Activated CD8-positive, alpha-beta memory T cell treated with anti-CD3 and anti-CD28 coated beads for 48 hours (primary cell): ENCODE results near the gene PELI2.

Experiments used
- DNase-seq, 3 experiments: peaks; one replicate each; pipeline ENCODE4 v3.0.0-alpha.2; 2020; ENCODE audit warnings: low read depth in 2 of 3, low spot score in 2 of 3

The PELI2 gene

GRCh38 chr14:56199095-56199981 is 81.1 kb downstream of the PELI2 start:
- no peak for DNase-seq

DNA sequence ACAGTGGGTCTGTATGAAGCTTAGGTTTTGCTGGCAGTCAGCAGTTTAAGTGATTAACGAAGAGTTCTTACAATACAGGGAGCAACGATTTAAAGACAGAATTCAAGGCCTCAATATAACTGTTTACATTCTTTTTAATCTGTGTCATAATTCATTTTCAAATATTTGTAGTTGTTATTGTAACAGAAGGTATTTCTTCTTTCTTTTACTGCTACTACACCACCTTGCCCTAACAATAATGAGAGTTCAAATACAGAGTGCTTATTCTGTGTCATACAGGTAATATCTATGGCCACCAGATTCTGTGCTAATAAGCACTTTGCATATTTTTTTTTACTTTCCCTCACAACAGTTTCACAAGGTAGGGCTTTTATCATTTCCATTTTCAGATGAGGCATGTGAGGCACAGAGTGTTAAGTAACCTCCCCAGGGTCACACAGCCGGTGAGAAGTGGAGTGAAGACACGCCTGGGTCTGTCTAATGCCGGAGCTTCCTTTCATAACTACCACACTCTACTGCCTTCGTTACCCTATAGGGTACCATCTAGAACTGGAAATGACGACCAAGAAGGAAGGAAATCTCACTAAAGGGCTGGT is 81.9 kb downstream of the PELI2 start:
- no peak for DNase-seq

GRCh38 chr14:56202256-56202655 is 84.0 kb downstream of the PELI2 start:
- no peak for DNase-seq

DNA sequence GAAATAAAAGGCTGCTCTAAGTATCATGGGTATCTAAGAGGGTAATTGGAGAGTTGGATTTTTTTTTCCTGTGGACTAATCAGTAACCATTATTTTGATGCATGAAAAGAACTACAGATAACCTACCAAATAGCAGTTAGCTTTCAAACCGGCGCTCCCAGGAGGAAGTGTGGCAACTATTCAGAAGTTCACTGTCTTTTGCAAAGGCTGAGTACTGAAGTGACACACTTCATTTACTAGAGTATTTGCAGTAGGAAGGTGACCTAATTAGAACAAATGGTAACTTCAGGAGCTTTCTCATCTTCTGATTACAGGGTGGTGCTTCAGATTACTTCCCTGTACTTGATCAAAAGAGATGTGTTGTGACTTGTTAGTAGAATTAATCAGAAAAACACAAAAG is 87.7 kb downstream of the PELI2 start:
- DNase-seq = no peak

GRCh38 chr14:56206596-56206995 is 88.4 kb downstream of the PELI2 start:
- no peak for DNase-seq

- DNase-seq = no peak
Observed at GRCh38 chr14:56207626-56208292, 89.5 kb downstream of the PELI2 start.

DNA sequence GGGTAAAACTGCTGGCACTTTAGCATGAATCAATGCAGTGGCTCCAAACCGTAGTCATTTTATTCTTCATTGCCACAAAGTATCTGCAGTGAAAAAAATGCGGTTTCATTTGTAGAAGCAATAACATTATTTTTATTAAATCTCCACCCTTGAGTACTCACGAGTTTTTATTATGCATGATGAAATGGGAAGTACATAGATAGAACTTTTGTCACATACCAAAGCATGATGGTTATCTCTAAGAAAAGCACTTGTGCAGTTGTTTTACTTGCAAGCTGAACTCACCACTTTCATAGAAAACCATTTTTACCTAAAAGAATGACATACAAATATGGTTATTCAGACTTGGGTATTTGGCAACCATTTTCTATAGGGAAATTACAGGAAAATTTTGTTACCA is 90.3 kb downstream of the PELI2 start:
- no peak for DNase-seq

GRCh38 chr14:56210571-56210970 is 92.4 kb downstream of the PELI2 start:
- DNase-seq = no peak

DNA sequence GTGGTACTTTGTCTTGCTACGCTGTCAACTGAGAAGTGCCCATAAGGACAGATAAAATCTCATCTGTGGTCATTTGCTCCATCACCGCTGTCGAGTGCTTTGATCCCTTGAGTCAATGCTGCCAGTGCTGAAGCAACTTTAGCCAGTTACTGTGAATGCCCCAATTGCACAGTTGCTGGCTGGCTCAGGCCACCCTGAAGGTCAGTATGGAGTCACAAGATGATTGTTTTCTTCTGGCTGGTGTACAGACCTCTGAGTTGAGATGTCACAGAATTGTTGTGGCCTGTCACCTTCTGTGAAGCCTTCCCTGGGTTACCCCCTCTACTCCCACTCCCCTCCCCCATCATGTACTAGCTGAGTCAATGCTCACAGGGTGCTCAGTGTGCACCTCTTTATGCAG is 92.9 kb downstream of the PELI2 start:
- no peak for DNase-seq

GRCh38 chr14:56211844-56212243 is 93.6 kb downstream of the PELI2 start:
- DNase-seq = no peak

- no peak for DNase-seq
Observed at GRCh38 chr14:56212521-56212920, 94.3 kb downstream of the PELI2 start.

GRCh38 chr14:56213306-56213705 is 95.1 kb downstream of the PELI2 start:
- DNase-seq = no peak

DNA sequence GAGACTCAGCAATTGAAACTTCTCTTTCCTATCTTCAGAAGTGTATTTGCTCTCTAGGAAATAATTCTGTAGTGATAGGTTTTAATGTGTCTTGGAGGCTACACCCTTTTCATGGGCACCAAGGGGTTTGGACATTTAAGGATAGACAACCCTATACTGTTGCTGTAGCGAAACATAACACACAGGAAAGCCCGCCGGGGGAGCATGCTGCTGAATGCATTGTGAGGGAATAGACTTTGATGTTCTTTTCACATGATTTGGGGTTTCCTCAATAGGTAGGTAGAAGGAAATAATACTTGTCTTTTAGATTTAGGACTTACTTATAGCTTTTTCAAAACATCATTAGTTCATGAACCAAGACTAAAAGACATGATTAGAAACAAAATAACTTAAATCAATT is 97.0 kb downstream of the PELI2 start:
- DNase-seq = no peak

DNA sequence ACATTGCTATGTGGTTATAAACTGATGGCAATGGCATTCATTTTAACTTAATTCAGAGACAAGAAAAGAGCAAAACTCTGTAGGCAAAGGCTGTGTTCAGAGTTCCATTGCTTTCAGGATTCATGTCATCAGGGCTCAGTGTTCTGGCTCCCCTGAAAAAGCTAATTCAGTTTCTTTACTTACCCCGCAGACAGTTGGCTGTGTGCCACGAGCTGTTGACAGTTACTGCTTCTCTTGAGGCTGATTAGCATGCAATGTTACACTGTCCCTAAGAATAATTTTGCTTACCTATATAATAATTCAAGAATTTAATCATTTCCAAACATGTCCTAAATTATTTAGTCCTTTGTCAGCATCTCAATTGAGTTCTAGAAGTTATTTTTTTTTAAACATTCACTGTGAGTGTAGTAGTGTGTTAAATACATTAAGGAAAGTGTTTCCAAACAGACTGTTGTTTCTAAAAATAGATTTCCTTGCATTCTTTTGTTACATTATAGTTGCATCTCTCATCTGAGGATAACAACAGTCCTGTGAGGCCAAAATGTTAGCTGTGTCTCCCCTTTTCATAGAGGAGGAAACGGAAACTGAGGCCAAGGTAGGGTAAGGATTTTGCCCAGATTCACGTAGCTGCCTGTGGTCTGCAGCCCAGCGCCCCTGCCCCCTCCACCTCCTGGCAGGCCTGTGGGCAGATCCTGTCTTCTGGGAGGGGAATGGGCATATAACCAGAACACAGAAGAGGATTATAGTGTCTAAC is 98.6 kb downstream of the PELI2 start:
- no peak for DNase-seq

DNA sequence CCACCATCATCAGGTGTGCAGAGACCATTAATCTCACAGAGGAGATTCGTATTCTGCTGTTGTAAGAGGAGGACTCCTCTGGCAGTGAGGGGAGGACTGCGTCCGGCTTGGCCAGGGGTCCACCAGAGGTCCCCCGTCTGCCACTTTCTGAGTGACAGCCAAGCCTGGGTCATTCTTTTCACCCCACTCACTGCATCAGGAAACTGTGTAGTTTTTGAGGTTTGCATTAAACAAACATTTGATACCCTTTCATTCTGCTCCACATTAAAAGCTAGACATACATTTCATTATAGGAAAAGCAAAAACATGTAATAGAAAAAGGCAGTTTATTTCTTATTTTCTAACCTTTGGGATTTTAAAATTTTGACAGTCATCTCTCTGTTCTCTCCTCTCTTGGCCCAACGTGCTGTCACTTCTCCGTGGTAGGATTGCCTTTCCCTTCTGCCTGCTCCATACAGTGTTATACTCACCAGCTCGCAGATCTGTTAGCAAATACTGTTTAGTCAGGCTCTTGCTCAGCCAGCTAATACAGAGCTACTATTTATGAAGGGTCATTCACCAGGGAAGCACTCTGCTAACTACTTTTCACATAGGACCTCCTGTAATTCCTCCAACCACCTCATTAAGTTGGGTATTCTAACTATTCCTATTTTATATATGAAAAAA is 99.3 kb downstream of the PELI2 start:
- DNase-seq = no peak

- DNase-seq = no peak
Observed at GRCh38 chr14:56219666-56220413, 101.6 kb downstream of the PELI2 start.

DNA sequence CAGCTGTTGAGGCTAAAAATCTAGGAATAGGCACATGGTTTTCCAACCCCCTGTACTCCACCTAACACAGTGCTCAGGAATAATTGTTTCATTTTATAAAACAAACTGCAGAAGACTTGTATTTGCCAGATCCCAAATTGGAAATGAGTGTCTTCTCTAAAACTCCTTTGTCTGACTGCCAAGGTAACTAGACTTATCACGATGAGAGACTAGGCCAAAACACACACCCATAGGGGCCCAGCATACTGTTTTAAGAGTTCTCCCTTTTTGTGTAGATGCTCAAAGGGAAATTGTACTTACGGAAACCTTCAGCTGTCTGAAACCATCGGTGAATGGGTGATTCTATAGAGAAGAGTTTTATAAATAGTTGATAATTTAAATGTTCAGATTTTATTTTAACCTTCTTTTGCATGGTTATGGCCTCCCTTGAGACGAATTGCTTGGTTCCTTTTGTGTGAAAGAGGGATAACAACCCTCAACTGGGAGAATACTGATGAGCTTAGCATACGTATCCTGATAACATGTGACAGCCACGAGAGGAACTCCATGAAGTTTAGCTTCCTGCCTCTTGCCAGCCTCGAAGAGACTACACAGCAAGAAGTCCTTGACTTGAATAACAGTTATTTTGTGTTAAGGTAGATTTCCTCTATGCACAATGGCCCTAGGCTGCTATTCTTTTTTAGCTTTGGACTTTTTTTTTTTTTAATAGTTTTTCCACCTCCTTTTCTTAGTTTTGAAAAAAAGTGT is 103.3 kb downstream of the PELI2 start:
- no peak for DNase-seq

GRCh38 chr14:56224229-56224628 is 106.0 kb downstream of the PELI2 start:
- DNase-seq = no peak
